GM12891 (cell line): ENCODE measurements around the gene CFAP47.

Source experiments
- POLR2A ChIP-seq: IDR thresholded peaks from 2 replicates; pipeline ENCODE4 v1.6.1; 2011; ENCODE audit warnings: low read depth, low read length, control low read depth
- SPI1 ChIP-seq: IDR thresholded peaks from 2 replicates; pipeline ENCODE4 v1.6.1; 2011; ENCODE audit warnings: low read depth, low read length, control low read depth

DNA sequence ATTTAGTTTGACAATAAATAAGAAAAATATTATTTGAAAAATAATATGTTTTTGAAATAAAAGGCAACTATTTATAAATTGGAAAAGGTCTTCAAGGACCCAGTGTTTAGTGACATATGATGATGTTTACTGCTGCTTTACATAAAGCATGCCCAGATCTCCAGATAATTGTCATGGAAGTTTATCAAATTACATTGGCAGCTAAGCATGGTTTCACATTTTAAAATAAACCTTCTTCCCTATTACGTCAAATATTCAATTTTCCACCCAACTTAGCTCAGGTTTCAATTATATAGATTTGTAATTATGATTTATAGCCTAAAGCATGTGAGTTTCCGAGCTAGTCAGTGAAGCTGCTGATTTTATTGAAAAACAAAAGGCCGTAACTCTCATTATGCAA lies 417.2 kb downstream of the CFAP47 start:
- TF ChIP-seq POLR2A (no peak), SPI1 (no peak)
